Gastrocnemius medialis (tissue), 4 donors: ENCODE results near the gene ZC3H7B. TPM values are rescaled to one million over a fixed set of nuclear protein-coding genes. Genes with fewer than 3 reads are reported as not detected.

ENCODE experiments used
- ATAC-seq, 2 donors: fragments of 150-250 bp; one replicate each; pipeline ENCODE4 v1.9.1; 2016
- DNase-seq, 2 donors: peaks; one replicate each; pipeline ENCODE4 v3.0.0-alpha.2; 2019
- H3K27ac ChIP-seq, 4 donors: fragments of 200-600 bp; sonication (generic); 1 replicate in 1 of 4; 2 replicates in 3 of 4; pipeline ENCODE4 v1.5.1; 2016 to 2018; ENCODE audit warnings: mild to moderate bottlenecking in 2 of 4, moderate library complexity in 1 of 4
- H3K27me3 ChIP-seq, 3 donors: fragments of 200-600 bp; sonication (generic) in 2 of 3; 1 replicate in 1 of 3; 2 replicates in 2 of 3; pipeline versions ENCODE4 v1.5.1 to v1.6.0; 2016 to 2019; ENCODE audit warnings: mild to moderate bottlenecking in 1 of 3, moderate library complexity in 1 of 3
- H3K36me3 ChIP-seq, 2 donors: fragments of 200-600 bp; sonication (generic) in 1 of 2; one replicate each; pipeline ENCODE4 v1.5.1; 2017 to 2018
- H3K4me1 ChIP-seq, 2 donors: fragments of 200-600 bp; sonication (generic) in 1 of 2; one replicate each; pipeline ENCODE4 v1.5.1; 2016 to 2017; ENCODE audit warnings: mild to moderate bottlenecking in 2 of 2
- H3K4me3 ChIP-seq, 4 donors: fragments of 200-600 bp; sonication (generic) in 3 of 4; 1 replicate in 1 of 4; 2 replicates in 3 of 4; pipeline ENCODE4 v1.5.1; 2016 to 2019; ENCODE audit warnings: mild to moderate bottlenecking in 2 of 4
- H3K9me3 ChIP-seq, 3 donors: fragments of 200-600 bp; sonication (generic) in 2 of 3; 1 replicate in 1 of 3; 2 replicates in 2 of 3; pipeline ENCODE4 v1.5.1; 2016 to 2019
- CTCF ChIP-seq, 5 experiments: fragments of 450-650 bp in 3 of 5; fragments of 200-600 bp in 2 of 5; sonication (generic) in 2 of 5; IDR thresholded peaks in 4 of 5; conservative IDR thresholded peaks in 1 of 5; 1 replicate in 4 of 5; 2 replicates in 1 of 5; pipeline ENCODE4 v1.5.1; 2016 to 2019; ENCODE audit warnings: antibody characterized with exemption in 5 of 5, mild to moderate bottlenecking in 3 of 5, moderate library complexity in 3 of 5
- POLR2A ChIP-seq, 2 donors: fragments of 450-650 bp; IDR thresholded peaks; one replicate each; pipeline ENCODE4 v1.6.1; 2017; ENCODE audit warnings: antibody characterized with exemption in 2 of 2, mild to moderate bottlenecking in 2 of 2, moderate library complexity in 2 of 2
- in situ Hi-C, 4 donors: fragments of 200-750 bp; cut with MboI; loops; one replicate each; pipeline versions ENCODE4 v1.15.0 to v1.8.0; 2017; ENCODE audit warnings: low sequenced_read_pairs in 4 of 4
- intact Hi-C: fragments of 100-400 bp; cut with DNase I; formaldehyde crosslinking; loops from one replicate; pipeline ENCODE4 v1.15.1; 2023; ENCODE audit warnings: low total_unique reads
- total RNA-seq, 4 donors: library from RNA; depleted of rRNA; stranded (reverse); fragments of >200 nt; gene quantifications; one replicate each; pipeline versions ENCODE4 v1.1.0 to v1.2.3, GENCODE V29; 2016

ZC3H7B gene
- total RNA-seq, 4 donors from 2014 or later: 17.0 to 22.6 (median 20.5) TPM

GRCh38 chr22:41354979-41355378 is 53.7 kb downstream of the ZC3H7B start:
- in situ Hi-C loops (no loop called here), intact Hi-C loops (no loop called here)
- Histone ChIP-seq H3K36me3 (peaks cover 0 to 76% of the 10 kb centered on the region in 2 donors), H3K27ac (no peak overlapping the region), H3K4me3 (no peak overlapping the region), H3K27me3 (no peaks in the 10 kb centered on the region), H3K4me1 (peaks cover 0 to 4% of the 10 kb centered on the region in 2 donors), H3K9me3 (no peaks in the 10 kb centered on the region)
- DNase-seq (no peak), ATAC-seq (no peak)
- no peak for TF ChIP-seq POLR2A (IDR thresholded peaks at IDR 0.05)
- no peak for TF ChIP-seq CTCF (IDR thresholded peaks at IDR 0.05 in 4 of 5, conservative IDR thresholded peaks at IDR 0.05 in 1 of 5)

DNA sequence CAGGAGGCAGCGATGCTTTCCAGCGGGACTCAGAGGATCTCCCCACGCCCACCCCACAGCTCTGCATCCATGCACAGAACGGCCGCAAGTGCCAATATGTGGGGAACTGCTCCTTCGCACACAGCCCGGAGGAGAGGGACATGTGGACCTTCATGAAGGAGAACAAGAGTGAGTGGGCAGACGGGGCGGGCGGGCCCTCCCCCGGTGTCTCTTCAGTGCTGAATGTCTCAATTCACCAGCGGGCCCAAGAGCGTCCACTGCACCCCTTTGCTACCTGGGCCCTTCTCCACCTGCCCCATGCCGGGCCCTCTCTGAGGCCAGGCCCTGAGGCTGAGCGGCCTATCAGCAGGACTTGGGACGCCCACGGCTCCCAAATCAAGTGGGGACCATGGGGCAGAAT is 54.6 kb downstream of the ZC3H7B start:
- TF ChIP-seq POLR2A (IDR thresholded peaks at IDR 0.05) (no peak), CTCF (IDR thresholded peaks at IDR 0.05 in 4 of 5, conservative IDR thresholded peaks at IDR 0.05 in 1 of 5) (no peak)
- H3K9me3 ChIP-seq: no peaks in the 10 kb centered on the region
- no peak overlapping the region for H3K4me3 ChIP-seq
- in situ Hi-C loops (no loop called here), intact Hi-C loops (no loop called here)
- no peak for ATAC-seq
- H3K27me3 ChIP-seq: no peaks in the 10 kb centered on the region
- DNase-seq: no peak
- H3K36me3 ChIP-seq: peaks cover 0 to 70% of the 10 kb centered on the region in 2 donors
- H3K4me1 ChIP-seq: peaks cover 0 to 4% of the 10 kb centered on the region in 2 donors
- H3K27ac ChIP-seq: no peak overlapping the region

GRCh38 chr22:41356430-41357028 is 55.2 kb downstream of the ZC3H7B start:
- TF ChIP-seq POLR2A (IDR thresholded peaks at IDR 0.05) (no peak), CTCF (IDR thresholded peaks at IDR 0.05 in 4 of 5, conservative IDR thresholded peaks at IDR 0.05 in 1 of 5) (no peak)
- intact Hi-C loops (no loop called here), in situ Hi-C loops (no loop called here)
- DNase-seq: no peak
- ATAC-seq: no peak
- H3K4me1 ChIP-seq: peaks cover 0 to 4% of the 10 kb centered on the region in 2 donors
- no peak overlapping the region for H3K27ac ChIP-seq
- H3K9me3 ChIP-seq: no peaks in the 10 kb centered on the region
- peaks cover 0 to 64% of the 10 kb centered on the region in 2 donors for H3K36me3 ChIP-seq
- no peak overlapping the region for H3K4me3 ChIP-seq
- H3K27me3 ChIP-seq: no peaks in the 10 kb centered on the region

DNA sequence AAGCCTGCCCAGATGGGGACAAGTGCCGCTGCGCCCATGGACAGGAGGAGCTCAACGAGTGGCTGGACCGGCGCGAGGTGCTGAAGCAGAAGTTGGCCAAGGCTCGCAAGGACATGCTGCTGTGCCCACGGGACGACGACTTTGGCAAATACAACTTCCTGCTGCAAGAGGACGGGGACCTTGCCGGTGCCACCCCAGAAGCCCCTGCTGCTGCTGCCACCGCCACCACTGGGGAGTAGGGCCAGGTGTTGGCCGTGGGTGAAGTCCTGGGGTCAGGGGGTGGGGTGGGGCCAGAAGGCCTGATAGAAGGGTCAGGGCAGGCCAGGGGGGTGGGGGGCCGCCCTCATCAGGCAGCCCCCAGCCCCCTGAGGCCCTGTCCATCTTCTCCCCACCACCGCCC is 55.9 kb downstream of the ZC3H7B start:
- Histone ChIP-seq H3K4me3 (no peak overlapping the region), H3K9me3 (no peaks in the 10 kb centered on the region), H3K36me3 (peaks cover 0 to 59% of the 10 kb centered on the region in 2 donors), H3K27me3 (no peaks in the 10 kb centered on the region), H3K4me1 (peaks cover 0 to 4% of the 10 kb centered on the region in 2 donors), H3K27ac (no peak overlapping the region)
- no peak for ATAC-seq
- TF ChIP-seq CTCF (IDR thresholded peaks at IDR 0.05 in 4 of 5, conservative IDR thresholded peaks at IDR 0.05 in 1 of 5) (no peak), POLR2A (IDR thresholded peaks at IDR 0.05) (no peak)
- intact Hi-C loops (no loop called here), in situ Hi-C loops (no loop called here)
- no peak for DNase-seq

GRCh38 chr22:41358927-41359326 is 57.6 kb downstream of the ZC3H7B start:
- Histone ChIP-seq H3K9me3 (no peaks in the 10 kb centered on the region), H3K27ac (no peak overlapping the region), H3K36me3 (peaks cover 0 to 44% of the 10 kb centered on the region in 2 donors), H3K27me3 (no peaks in the 10 kb centered on the region), H3K4me1 (peaks cover 0 to 4% of the 10 kb centered on the region in 2 donors), H3K4me3 (no peak overlapping the region)
- DNase-seq (no peak), ATAC-seq (no peak)
- intact Hi-C loops: no loop called here
- TF ChIP-seq POLR2A (IDR thresholded peaks at IDR 0.05) (no peak), CTCF (IDR thresholded peaks at IDR 0.05 in 4 of 5, conservative IDR thresholded peaks at IDR 0.05 in 1 of 5) (no peak)
- in situ Hi-C loops: no loop called here
